Panc1 (cell line): ENCODE results near the gene MYO18A. TPM values are rescaled to one million over a fixed set of nuclear protein-coding genes. Genes with fewer than 3 reads are reported as not detected.

Source experiments
- ATAC-seq: fragments of 200-7000 bp; cut with Tn5 transposase; 2 replicates; pipeline ENCODE4 v1.9.1; 2020; ENCODE audit warnings: mild to moderate bottlenecking, moderate library complexity
- BruUV-seq: library from RNA; stranded (reverse); fragments of 400-500 nt; replicated peaks from 2 replicates; lab custom pipeline; 2021; lab: Mats Ljungman, UMichigan
- CTCF ChIA-PET: fragments of 300-600 bp; sonication (Branson Sonifier 250); formaldehyde crosslinking; loops from one replicate; lab custom pipeline; 2022; ENCODE audit warnings: antibody characterized with exemption; lab: Charles Lee
- POLR2A ChIA-PET: fragments of 300-600 bp; sonication (Branson Sonifier 250); formaldehyde crosslinking; loops from one replicate; lab custom pipeline; 2022; ENCODE audit warnings: antibody characterized with exemption; lab: Charles Lee
- DNase-seq: peaks from one replicate; pipeline ENCODE4 v3.0.0-alpha.2; 2010; ENCODE audit warnings: low read depth, low spot score
- H3K27ac ChIP-seq: 2 replicates; pipeline ENCODE4 v1.5.1; 2011; ENCODE audit warnings: mild to moderate bottlenecking, low read length, inconsistent platforms
- H3K27me3 ChIP-seq: fragments of 200-500 bp; sonication (Bioruptor generic); 2 replicates; pipeline ENCODE4 v1.6.0; 2014; ENCODE audit warnings: low read length, inconsistent platforms; ENCODE audit not compliant: control insufficient read depth, insufficient read depth
- H3K36me3 ChIP-seq: fragments of 200-500 bp; sonication (Bioruptor generic); 2 replicates; pipeline ENCODE4 v1.5.1; 2014; ENCODE audit warnings: inconsistent platforms, mild to moderate bottlenecking, low read length, moderate library complexity; ENCODE audit not compliant: control insufficient read depth, insufficient read depth
- H3K4me1 ChIP-seq: 2 replicates; pipeline ENCODE4 v1.5.1; 2011; ENCODE audit warnings: inconsistent platforms, mild to moderate bottlenecking, low read length, moderate library complexity; ENCODE audit not compliant: control insufficient read depth, insufficient read depth
- H3K4me3 ChIP-seq, 2 experiments: 2 replicates each; pipeline ENCODE4 v1.5.1; 2011 to 2012; ENCODE audit warnings: low read depth in 2 of 2, low read length in 2 of 2, mild to moderate bottlenecking in 2 of 2, inconsistent platforms in 1 of 2, moderate library complexity in 1 of 2
- H3K9me3 ChIP-seq: fragments of 200-500 bp; sonication (Bioruptor generic); 2 replicates; pipeline ENCODE4 v1.5.1; 2014; ENCODE audit warnings: low read depth, mild to moderate bottlenecking, inconsistent platforms, low read length, moderate library complexity; ENCODE audit not compliant: control insufficient read depth, insufficient read depth
- CTCF ChIP-seq: fragments of 450-650 bp; IDR thresholded peaks from 2 replicates; pipeline ENCODE4 v1.5.1; 2017; ENCODE audit warnings: mild to moderate bottlenecking
- POLR2AphosphoS5 ChIP-seq: IDR thresholded peaks from 2 replicates; pipeline ENCODE4 v1.6.1; 2012; ENCODE audit warnings: mild to moderate bottlenecking, low read depth, low read length, moderate library complexity
- REST ChIP-seq, 2 experiments: IDR thresholded peaks; 2 replicates each; pipeline ENCODE4 v1.6.1; 2011 to 2012; ENCODE audit warnings: low read depth in 2 of 2, control low read depth in 1 of 2, low read length in 1 of 2, mild to moderate bottlenecking in 1 of 2, moderate library complexity in 1 of 2; ENCODE audit not compliant: insufficient read depth in 1 of 2
- SIN3A ChIP-seq: IDR thresholded peaks from 2 replicates; pipeline ENCODE4 v1.6.1; 2012; ENCODE audit warnings: low read depth, mild to moderate bottlenecking, low read length, moderate library complexity, borderline replicate concordance; ENCODE audit not compliant: insufficient read depth
- TCF7L2 ChIP-seq: IDR thresholded peaks from 2 replicates; pipeline ENCODE4 v1.6.1; 2011; ENCODE audit warnings: mild to moderate bottlenecking, low read depth, low read length, inconsistent platforms
- in situ Hi-C: cut with HindIII; loops from 2 replicates; pipeline ENCODE4 v1.10.0; 2016; ENCODE audit warnings: low sequenced_read_pairs, low pct_unique_long_range_greater_than_20kb
- intact Hi-C: fragments of 100-400 bp; cut with micrococcal nuclease; formaldehyde crosslinking; loops from one replicate; pipeline ENCODE4 v1.10.0; 2022; ENCODE audit not compliant: unreplicated experiment
- total RNA-seq: library from RNA; stranded (reverse); gene quantifications from one replicate; pipeline ENCODE4 v1.2.1, GENCODE V29; 2021; ENCODE audit not compliant: unreplicated experiment

MYO18A gene
- total RNA-seq, 1 experiment from 2014 or later: 108 TPM

- no peak overlapping the region for H3K27ac ChIP-seq
- ChIA-PET CTCF (no interaction called here), POLR2A (no interaction called here)
- ATAC-seq (no peak), DNase-seq (no peak)
- H3K27me3 ChIP-seq: peaks cover 24% of the 10 kb centered on the region
- TF ChIP-seq SIN3A: no peak
- TF ChIP-seq CTCF: no peak
- TF ChIP-seq POLR2AphosphoS5: no peak
- no peak for TF ChIP-seq REST (IDR thresholded peaks at IDR 0.05; ENCODE audit: insufficient read depth in 1 of 2, low read depth in 2 of 2, low read length in 1 of 2)
- no peak for TF ChIP-seq TCF7L2
- in situ Hi-C loops: no loop called here
- BruUV-seq: no TSS peak
- no peaks in the 10 kb centered on the region for H3K36me3 ChIP-seq
- intact Hi-C loops: no loop called here
- no peak overlapping the region for H3K4me3 ChIP-seq
- peaks cover 11% of the 10 kb centered on the region; the same call in 1 of the 2 replicates for H3K9me3 ChIP-seq
- no peaks in the 10 kb centered on the region; the same call in 1 of the 2 replicates for H3K4me1 ChIP-seq
These were observed 143.6 kb downstream of the MYO18A start for GRCh38 chr17:29036584-29036983.

GRCh38 chr17:29034510-29034909 lies 145.7 kb downstream of the MYO18A start:
- ChIA-PET POLR2A (no interaction called here), CTCF (no interaction called here)
- BruUV-seq: no TSS peak
- H3K36me3 ChIP-seq: no peaks in the 10 kb centered on the region
- H3K4me3 ChIP-seq: no peak overlapping the region
- no peak overlapping the region for H3K27ac ChIP-seq
- H3K4me1 ChIP-seq: no peaks in the 10 kb centered on the region; the same call in 1 of the 2 replicates
- in situ Hi-C loops (no loop called here), intact Hi-C loops (no loop called here)
- DNase-seq (no peak), ATAC-seq (no peak)
- TF ChIP-seq REST (IDR thresholded peaks at IDR 0.05; ENCODE audit: insufficient read depth in 1 of 2, low read depth in 2 of 2, low read length in 1 of 2) (no peak), TCF7L2 (no peak), SIN3A (no peak), CTCF (no peak), POLR2AphosphoS5 (no peak)
- H3K9me3 ChIP-seq: peaks cover 11% of the 10 kb centered on the region; the same call in 1 of the 2 replicates
- H3K27me3 ChIP-seq: peaks cover 30% of the 10 kb centered on the region
